Stimulated activated CD4-positive, alpha-beta T cell treated with anti-CD3 and anti-CD28 coated beads, Interleukin-2, amount 100 ng/mL, for 24 hours (primary cell): ENCODE data around the gene PIPOX.

Experiments used
- DNase-seq, 2 donors: peaks; one replicate each; pipeline ENCODE4 v3.0.0-alpha.2; 2020

The PIPOX gene

GRCh38 chr17:29048440-29049368 is 5.8 kb downstream of the PIPOX start:
- DNase-seq, result no peak

DNA sequence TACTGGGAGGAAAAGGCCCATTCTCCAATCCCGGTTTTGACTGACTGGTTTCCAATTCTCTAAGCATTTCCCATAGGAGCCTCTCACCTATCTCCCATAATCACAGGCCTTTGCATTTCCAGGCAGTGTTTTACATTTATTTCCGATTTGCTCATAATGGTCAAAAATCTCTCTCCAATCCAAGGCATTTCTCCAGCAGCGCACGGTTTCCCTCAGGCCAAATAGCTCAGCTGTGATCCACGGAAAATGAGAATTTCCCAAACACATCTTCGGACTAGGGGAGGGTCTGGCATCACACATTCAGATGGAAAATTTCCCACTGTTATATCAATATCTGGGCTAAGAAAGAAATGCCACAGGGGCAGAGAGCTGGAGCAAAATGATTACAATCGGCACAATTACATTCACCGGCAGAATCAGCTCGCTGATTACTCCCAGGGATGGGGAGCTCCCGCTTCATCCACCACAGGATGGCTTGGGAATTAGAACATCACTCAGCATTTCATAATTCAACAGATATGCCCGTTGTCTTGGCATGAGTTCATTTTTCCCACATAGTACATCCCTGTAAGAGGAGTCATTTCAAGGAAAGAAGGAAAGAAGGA is 6.7 kb downstream of the PIPOX start:
- no peak for DNase-seq

DNA sequence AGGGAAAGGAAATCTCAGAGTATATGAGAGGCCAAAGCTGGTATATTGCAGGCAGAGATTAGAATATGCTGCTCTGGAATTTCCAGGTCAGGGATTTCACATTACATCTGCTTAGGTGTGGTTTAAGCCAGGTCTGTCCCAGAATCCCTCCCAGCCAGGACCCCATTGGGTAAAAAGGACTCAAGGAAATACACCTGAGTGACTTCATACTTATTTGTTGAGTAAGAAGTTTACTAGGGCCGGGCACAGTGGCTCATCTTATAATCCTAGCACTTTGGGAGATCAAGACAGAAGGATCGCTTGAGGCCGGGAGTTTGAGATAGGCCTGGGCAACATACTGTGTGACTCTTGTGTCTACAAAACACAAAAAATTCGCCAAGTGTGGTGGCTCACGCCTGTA is 7.2 kb downstream of the PIPOX start:
- no peak for DNase-seq

DNA sequence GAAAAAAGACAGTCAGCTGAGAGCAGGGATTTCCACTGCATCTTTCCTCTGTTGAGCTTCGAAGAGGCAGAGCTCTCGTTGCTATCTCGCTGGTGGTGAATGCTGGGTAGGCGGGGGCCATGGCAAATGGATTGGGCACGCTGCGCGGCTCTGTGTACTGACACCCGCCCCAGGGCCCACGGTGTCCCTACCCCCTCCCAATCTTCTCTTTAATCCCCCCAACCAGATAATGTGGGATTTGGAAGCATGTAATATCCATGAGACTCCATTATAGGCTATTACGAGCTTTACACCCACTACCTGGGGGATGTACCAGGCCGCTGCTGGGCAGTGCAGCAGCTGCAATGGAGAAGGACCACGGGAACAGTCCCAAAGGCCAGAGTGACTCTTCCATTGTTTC is 8.3 kb downstream of the PIPOX start:
- no peak for DNase-seq

- no peak for DNase-seq
These were observed 8.8 kb downstream of the PIPOX start for GRCh38 chr17:29051731-29052130.

- DNase-seq, result no peak
These were observed 11.9 kb downstream of the PIPOX start for GRCh38 chr17:29054835-29055234.

- DNase-seq, result no peak
These were observed 14.4 kb downstream of the PIPOX start for GRCh38 chr17:29057361-29057760.

- DNase-seq, result no peak
These were observed 15.4 kb downstream of the PIPOX start for GRCh38 chr17:29058391-29058790.

DNA sequence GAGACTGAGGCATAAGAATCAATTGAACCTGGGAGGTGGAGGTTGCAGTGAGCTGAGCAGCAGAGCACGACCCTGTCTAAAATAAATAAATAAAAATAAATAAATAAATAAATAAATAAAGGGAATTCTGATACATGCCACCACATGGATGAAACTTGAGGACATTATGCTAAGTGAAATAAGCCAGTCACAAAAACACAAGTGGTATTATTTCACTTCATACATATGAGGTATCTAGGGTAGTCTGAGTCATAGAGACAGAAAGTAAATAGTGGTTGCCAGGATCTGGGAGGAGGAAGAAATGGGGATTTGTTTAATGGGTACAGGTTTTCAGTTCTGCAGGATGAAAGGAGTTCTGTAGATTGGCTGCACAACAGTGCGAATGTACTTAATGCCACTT is 16.3 kb downstream of the PIPOX start:
- no peak for DNase-seq

GRCh38 chr17:29060475-29060874 is 17.5 kb downstream of the PIPOX start:
- no peak for DNase-seq

DNA sequence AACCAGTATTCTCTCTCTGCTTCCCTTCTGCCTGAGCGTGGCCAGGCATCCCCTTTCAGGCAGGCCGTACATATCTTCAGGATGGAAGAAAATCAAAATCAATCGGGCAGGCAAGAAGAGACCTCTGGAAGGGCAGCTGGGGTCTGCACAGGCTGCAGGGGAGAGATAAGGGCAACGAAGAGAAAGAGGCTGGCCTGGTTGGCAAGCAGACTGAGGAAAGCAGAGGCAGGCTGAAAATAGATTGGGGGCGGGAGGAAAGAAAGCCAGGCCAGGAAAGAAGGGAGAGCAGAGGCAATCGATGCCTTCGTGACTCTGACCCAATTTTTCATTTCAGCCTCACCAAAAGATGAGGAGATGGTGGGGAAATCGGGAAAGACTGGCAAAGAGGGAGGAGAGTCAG is 18.1 kb downstream of the PIPOX start:
- no peak for DNase-seq

- DNase-seq, result no peak
These were observed 19.3 kb downstream of the PIPOX start for GRCh38 chr17:29062215-29062614.

DNA sequence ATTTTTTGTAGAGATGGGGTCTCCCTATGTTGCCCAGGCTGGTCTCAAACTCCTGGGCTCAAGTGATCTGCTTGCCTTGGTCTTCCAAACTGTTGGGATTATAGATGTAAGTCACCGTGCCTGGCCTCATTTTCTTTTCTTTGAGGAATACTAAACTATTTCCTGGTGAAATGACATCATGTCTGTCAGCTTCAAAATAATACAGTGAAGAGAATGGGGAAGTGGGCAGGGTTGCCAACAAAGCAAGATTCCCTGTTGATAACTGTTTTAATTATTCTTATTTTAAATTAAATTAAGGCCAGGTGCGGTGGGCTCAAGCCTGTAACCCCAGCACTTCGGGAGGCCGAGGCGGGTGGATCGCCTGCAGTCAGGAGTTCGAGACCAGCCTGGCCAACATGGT is 21.1 kb downstream of the PIPOX start:
- no peak for DNase-seq

- no peak for DNase-seq
These were observed 23.1 kb downstream of the PIPOX start for GRCh38 chr17:29066047-29066446.

DNA sequence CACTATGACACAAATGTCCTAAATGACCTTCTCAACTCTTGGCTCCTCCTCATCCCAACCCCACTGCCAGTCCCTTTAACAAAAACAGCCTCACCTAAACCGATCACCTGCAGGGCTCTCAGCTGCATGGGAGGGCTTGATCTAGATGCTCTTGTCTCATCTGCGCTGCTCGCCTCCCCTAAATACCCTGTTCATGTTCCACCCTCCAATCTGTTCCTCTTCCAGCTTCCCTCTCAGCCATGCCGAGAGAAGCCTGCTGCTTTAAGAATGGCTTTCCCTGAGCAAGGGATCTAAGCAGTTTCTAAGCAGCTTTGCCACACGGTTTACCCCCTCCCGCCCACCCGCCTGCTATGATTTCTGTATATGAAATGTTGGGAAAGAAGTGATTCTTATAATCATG is 23.7 kb downstream of the PIPOX start:
- DNase-seq, result no peak

DNA sequence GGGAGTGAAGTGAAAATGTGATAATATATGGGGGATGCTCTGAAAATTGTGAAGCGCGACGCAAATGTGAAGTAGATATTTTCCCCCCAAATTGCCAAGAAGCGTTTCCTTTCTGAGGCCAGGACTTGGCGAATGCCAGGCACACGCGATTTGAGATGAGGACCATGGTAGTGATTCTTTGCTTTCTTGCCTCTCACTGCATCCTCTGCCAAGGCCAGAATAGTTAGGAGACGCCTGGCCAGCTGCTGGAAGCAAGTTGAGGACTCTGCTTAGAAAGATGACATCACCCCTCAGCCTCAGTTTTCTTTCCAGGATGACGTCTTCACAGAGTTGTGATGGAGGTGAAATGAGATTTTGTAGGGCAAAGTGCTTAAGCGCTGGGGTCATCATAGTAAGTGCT is 25.9 kb downstream of the PIPOX start:
- DNase-seq, result no peak

- DNase-seq, result no peak
These were observed 26.6 kb downstream of the PIPOX start for GRCh38 chr17:29069526-29070041.

GRCh38 chr17:29070308-29070707 is 27.4 kb downstream of the PIPOX start:
- no peak for DNase-seq

GRCh38 chr17:29070781-29071180 is 27.8 kb downstream of the PIPOX start:
- no peak for DNase-seq

DNA sequence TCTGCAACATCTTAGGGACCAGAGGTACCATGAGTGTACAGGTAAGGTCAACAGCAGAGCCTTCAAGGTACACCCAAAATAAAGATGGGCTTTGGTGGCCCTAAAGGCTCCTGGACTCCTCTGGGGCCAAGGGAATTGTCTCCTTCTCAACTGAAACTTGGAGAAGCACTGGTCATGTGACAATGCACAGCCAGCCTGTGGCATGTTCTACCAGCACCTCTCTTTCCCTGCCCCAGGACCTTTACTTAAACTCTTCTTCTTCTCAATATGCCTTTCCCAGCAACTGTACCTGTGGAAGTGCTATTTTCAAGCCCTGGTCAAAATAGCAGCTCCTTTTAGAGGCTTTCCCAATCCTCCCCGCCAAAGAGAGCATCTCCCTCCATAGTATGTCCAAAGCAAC is 28.4 kb downstream of the PIPOX start:
- no peak for DNase-seq

DNA sequence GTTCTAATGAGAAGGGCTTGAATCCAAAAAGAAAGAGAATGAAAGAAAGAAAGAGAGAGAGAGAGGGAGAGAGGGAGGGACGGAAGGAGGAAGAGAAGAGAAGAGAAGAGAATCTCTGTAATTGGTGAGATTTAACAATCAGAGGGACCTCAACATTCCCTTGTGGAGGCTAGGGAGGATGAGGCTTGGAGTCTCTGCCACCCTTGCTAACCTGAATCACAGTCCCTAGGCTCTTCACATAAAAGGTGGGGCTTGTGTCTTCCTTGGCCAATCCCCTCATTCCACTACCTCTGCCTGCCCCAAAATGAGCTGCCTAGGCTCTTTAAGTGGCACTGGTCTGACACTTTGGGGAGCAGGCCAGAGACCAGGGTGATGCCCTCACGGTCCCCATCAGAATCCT is 30.1 kb downstream of the PIPOX start:
- no peak for DNase-seq

- no peak for DNase-seq
These were observed 30.6 kb downstream of the PIPOX start for GRCh38 chr17:29073520-29073919.

GRCh38 chr17:29074488-29074887 is 31.5 kb downstream of the PIPOX start:
- no peak for DNase-seq

DNA sequence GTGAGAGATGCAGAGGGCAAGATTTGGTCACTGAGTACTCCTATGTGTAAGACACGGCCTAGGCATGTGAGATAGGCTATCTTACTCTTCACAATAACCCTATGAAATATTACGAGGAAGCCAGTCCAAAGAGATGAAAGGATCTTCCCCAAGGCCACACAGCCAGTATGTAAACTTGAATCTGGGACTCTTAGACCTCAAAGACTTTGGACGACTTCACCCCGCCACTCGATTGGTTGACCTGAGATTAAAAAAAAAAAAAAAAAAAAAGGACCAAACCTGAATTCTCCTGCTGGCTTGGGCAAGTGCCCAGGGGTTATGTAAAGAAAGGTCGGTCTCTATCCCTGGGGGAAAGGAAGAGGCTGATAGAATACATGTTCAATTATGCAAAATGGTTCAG is 33.1 kb downstream of the PIPOX start:
- no peak for DNase-seq
